BLaER1 (cell line): ENCODE data around the gene LMTK3.
"Not testable (repeated sequence)": the region's sequence is repeated elsewhere in the genome, so short reads cannot be mapped to it uniquely, and the experiment has no call there.

Experiments used
- H3K27ac ChIP-seq: shearing (Covaris generic); formaldehyde crosslinking; 2 replicates; pipeline ENCODE4 v1.8.1; 2022
- H3K27me3 ChIP-seq: shearing (Covaris generic); formaldehyde crosslinking; 2 replicates; pipeline ENCODE4 v1.8.1; 2022
- H3K36me3 ChIP-seq: shearing (Covaris generic); formaldehyde crosslinking; 2 replicates; pipeline ENCODE4 v1.8.1; 2022
- H3K4me1 ChIP-seq: shearing (Covaris generic); formaldehyde crosslinking; 2 replicates; pipeline ENCODE4 v1.8.1; 2022
- H3K4me2 ChIP-seq: shearing (Covaris generic); formaldehyde crosslinking; 2 replicates; pipeline ENCODE4 v1.8.1; 2022
- H3K4me3 ChIP-seq: shearing (Covaris generic); formaldehyde crosslinking; 2 replicates; pipeline ENCODE4 v1.8.1; 2022
- H3K9ac ChIP-seq: shearing (Covaris generic); formaldehyde crosslinking; 2 replicates; pipeline ENCODE4 v1.8.1; 2022
- H3K9me3 ChIP-seq: shearing (Covaris generic); formaldehyde crosslinking; 2 replicates; pipeline ENCODE4 v1.8.1; 2022
- H4K20me1 ChIP-seq: shearing (Covaris generic); formaldehyde crosslinking; 2 replicates; pipeline ENCODE4 v1.8.1; 2022
- Cebpa-rat ChIP-seq: shearing (Covaris generic); IDR thresholded peaks from 2 replicates; pipeline ENCODE4 v1.8.1; 2022

The LMTK3 gene

GRCh38 chr19:48487544-48487943, 24.1 kb downstream of the LMTK3 start:
- Histone ChIP-seq H3K27me3 (no peaks in the 10 kb centered on the region), H3K4me3 (no peak overlapping the region), H3K4me2 (no peak overlapping the region), H3K4me1 (peaks cover 44% of the 10 kb centered on the region), H3K27ac (no peak overlapping the region), H3K9me3 (no peaks in the 10 kb centered on the region), H4K20me1 (no peaks in the 10 kb centered on the region), H3K9ac (0 out of 2 replicates have a peak overlapping the region, but pooled peaks have one; percentile 4), H3K36me3 (no peaks in the 10 kb centered on the region; the same call in 1 of the 2 replicates)
- TF ChIP-seq Cebpa-rat: no peak

- H3K4me1 ChIP-seq: peaks cover 44% of the 10 kb centered on the region
- H3K27ac ChIP-seq, H3K9me3 ChIP-seq, H3K27me3 ChIP-seq, H3K9ac ChIP-seq, H4K20me1 ChIP-seq, H3K4me3 ChIP-seq, H3K4me2 ChIP-seq, H3K36me3 ChIP-seq: not testable (repeated sequence)
These were observed 24.9 kb downstream of the LMTK3 start for GRCh38 chr19:48486706-48487105.

GRCh38 chr19:48484931-48485612, 26.6 kb downstream of the LMTK3 start:
- H3K9me3 ChIP-seq: no peaks in the 10 kb centered on the region
- H4K20me1 ChIP-seq: no peaks in the 10 kb centered on the region
- H3K27ac ChIP-seq: no peak overlapping the region
- no peaks in the 10 kb centered on the region; the same call in 1 of the 2 replicates for H3K36me3 ChIP-seq
- peaks cover 47% of the 10 kb centered on the region for H3K4me1 ChIP-seq
- no peak for TF ChIP-seq Cebpa-rat
- no peaks in the 10 kb centered on the region for H3K27me3 ChIP-seq
- H3K9ac ChIP-seq: no peak overlapping the region
- H3K4me2 ChIP-seq: no peak overlapping the region
- no peak overlapping the region for H3K4me3 ChIP-seq

GRCh38 chr19:48484247-48484893, 27.3 kb downstream of the LMTK3 start:
- Histone ChIP-seq H3K27ac (no peak overlapping the region), H3K4me2 (no peak overlapping the region), H3K4me3 (no peak overlapping the region), H4K20me1 (0 out of 2 replicates have a peak, but pooled peaks cover 2% of the 10 kb centered on the region), H3K27me3 (no peaks in the 10 kb centered on the region), H3K36me3 (peaks cover 4% of the 10 kb centered on the region), H3K4me1 (peaks cover 42% of the 10 kb centered on the region), H3K9ac (no peak overlapping the region), H3K9me3 (no peaks in the 10 kb centered on the region)
- TF ChIP-seq Cebpa-rat: no peak

GRCh38 chr19:48483301-48483700, 28.3 kb downstream of the LMTK3 start:
- H3K9me3 ChIP-seq: no peaks in the 10 kb centered on the region
- no peak for TF ChIP-seq Cebpa-rat
- peaks cover 15% of the 10 kb centered on the region for H3K36me3 ChIP-seq
- H3K27me3 ChIP-seq: no peaks in the 10 kb centered on the region
- no peak overlapping the region; the same call in 1 of the 2 replicates for H3K27ac ChIP-seq
- H3K4me2 ChIP-seq: no peak overlapping the region
- 0 out of 2 replicates have a peak, but pooled peaks cover 6% of the 10 kb centered on the region for H4K20me1 ChIP-seq
- no peak overlapping the region for H3K4me3 ChIP-seq
- H3K4me1 ChIP-seq: peaks cover 37% of the 10 kb centered on the region
- no peak overlapping the region for H3K9ac ChIP-seq

- Histone ChIP-seq H3K9ac (peak overlapping the region; percentile 81; the same call in 1 of the 2 replicates), H3K27me3 (no peaks in the 10 kb centered on the region), H3K36me3 (peaks cover 27% of the 10 kb centered on the region), H3K4me3 (no peak overlapping the region), H3K27ac (peak overlapping the region; percentile 81), H3K9me3 (no peaks in the 10 kb centered on the region), H3K4me1 (peaks cover 37% of the 10 kb centered on the region), H3K4me2 (peak overlapping the region; percentile 97), H4K20me1 (0 out of 2 replicates have a peak, but pooled peaks cover 6% of the 10 kb centered on the region)
- no peak for TF ChIP-seq Cebpa-rat
These were observed 29.6 kb downstream of the LMTK3 start for GRCh38 chr19:48481846-48482639.

GRCh38 chr19:48480558-48481500, 30.8 kb downstream of the LMTK3 start:
- no peaks in the 10 kb centered on the region for H3K9me3 ChIP-seq
- H3K4me3 ChIP-seq: peak overlapping the region; percentile 70
- 0 out of 2 replicates have a peak, but pooled peaks cover 6% of the 10 kb centered on the region for H4K20me1 ChIP-seq
- peaks cover 39% of the 10 kb centered on the region for H3K36me3 ChIP-seq
- peak overlapping the region; percentile 81 for H3K27ac ChIP-seq
- H3K4me1 ChIP-seq: peaks cover 41% of the 10 kb centered on the region
- H3K9ac ChIP-seq: peak overlapping the region; percentile 81
- H3K27me3 ChIP-seq: no peaks in the 10 kb centered on the region
- H3K4me2 ChIP-seq: peak overlapping the region; percentile 97
- TF ChIP-seq Cebpa-rat: no peak

GRCh38 chr19:48480183-48480557, 31.5 kb downstream of the LMTK3 start:
- Histone ChIP-seq H3K4me2 (peak overlapping the region; percentile 97), H3K27me3 (no peaks in the 10 kb centered on the region), H3K27ac (peak overlapping the region; percentile 81), H3K4me3 (peak overlapping the region; percentile 70), H3K9ac (peak overlapping the region; percentile 81), H3K9me3 (no peaks in the 10 kb centered on the region), H3K36me3 (peaks cover 46% of the 10 kb centered on the region), H4K20me1 (peaks cover 9% of the 10 kb centered on the region; the same call in 1 of the 2 replicates), H3K4me1 (peaks cover 48% of the 10 kb centered on the region)
- no peak for TF ChIP-seq Cebpa-rat

GRCh38 chr19:48479686-48480085, 31.9 kb downstream of the LMTK3 start:
- Histone ChIP-seq H3K4me2 (peak overlapping the region; percentile 97), H3K27me3 (no peaks in the 10 kb centered on the region), H3K4me1 (peaks cover 52% of the 10 kb centered on the region), H3K27ac (no peak overlapping the region), H4K20me1 (peaks cover 14% of the 10 kb centered on the region; the same call in 1 of the 2 replicates), H3K36me3 (peaks cover 51% of the 10 kb centered on the region), H3K9me3 (no peaks in the 10 kb centered on the region), H3K9ac (no peak overlapping the region; the same call in 1 of the 2 replicates), H3K4me3 (no peak overlapping the region)
- no peak for TF ChIP-seq Cebpa-rat
